ENCODE data around the gene GIPC2.
"Not testable (repeated sequence)": the region's sequence is repeated elsewhere in the genome, so short reads cannot be mapped to it uniquely, and the experiment has no call there.

GIPC2 gene

GRCh38 chr1:78045926-78046778, at the start of gene GIPC2:
TSS of gene GIPC2 (plus strand) at chr1:78045966. CDS start at chr1:78046095, 129 bp downstream.
- no peak for DNase-seq

GRCh38 chr1:77996734-77997133, 49.0 kb upstream of the GIPC2 start:
- DNase-seq = no peak

- DNase-seq = not testable (repeated sequence)
Measured at GRCh38 chr1:78000536-78000935, 45.2 kb upstream of the GIPC2 start.

GRCh38 chr1:78003070-78003746, 42.6 kb upstream of the GIPC2 start:
- DNase-seq = no peak

GRCh38 chr1:78003882-78004718, 41.7 kb upstream of the GIPC2 start:
- peak; percentile 57 to 60 for DNase-seq

GRCh38 chr1:78004719-78005447, 40.9 kb upstream of the GIPC2 start, which contains the start of gene DNAJB4:
TSS of gene DNAJB4 (plus strand) at chr1:78004939. CDS start at chr1:78005111, 172 bp downstream.
- DNase-seq = peak; percentile 85 to 92

- DNase-seq = no peak
Measured at GRCh38 chr1:78005448-78005722, 40.4 kb upstream of the GIPC2 start.

GRCh38 chr1:78005755-78006154, 40.0 kb upstream of the GIPC2 start:
- peak in 1 of 2 donors; percentile 27 for DNase-seq

GRCh38 chr1:78006521-78006920, 39.2 kb upstream of the GIPC2 start:
- DNase-seq = no peak

GRCh38 chr1:78007677-78008341, 38.0 kb upstream of the GIPC2 start:
- no peak for DNase-seq

- DNase-seq = no peak
Measured at GRCh38 chr1:78009276-78009675, 36.5 kb upstream of the GIPC2 start.

- DNase-seq = no peak
Measured at GRCh38 chr1:78009836-78010235, 35.9 kb upstream of the GIPC2 start.

- no peak for DNase-seq
Measured at GRCh38 chr1:78011050-78011449, 34.7 kb upstream of the GIPC2 start.

GRCh38 chr1:78015148-78015547, 30.6 kb upstream of the GIPC2 start:
- no peak for DNase-seq

GRCh38 chr1:78019024-78019423, 26.7 kb upstream of the GIPC2 start:
- no peak for DNase-seq

- not testable (repeated sequence) for DNase-seq
Measured at GRCh38 chr1:78021134-78021533, 24.6 kb upstream of the GIPC2 start.

GRCh38 chr1:78029793-78030192, 16.0 kb upstream of the GIPC2 start:
- no peak for DNase-seq

- no peak for DNase-seq
Measured at GRCh38 chr1:78032996-78033796, 12.6 kb upstream of the GIPC2 start.

GRCh38 chr1:78033797-78034172, 12.0 kb upstream of the GIPC2 start:
- no peak for DNase-seq

- DNase-seq = no peak
Measured at GRCh38 chr1:78035121-78035520, 10.6 kb upstream of the GIPC2 start.

- DNase-seq = no peak
Measured at GRCh38 chr1:78036450-78036849, 9.3 kb upstream of the GIPC2 start.

All from CD4-positive, alpha-beta T cell treated with Interleukin-1 beta for 1 hour (primary cell).